Esophagus muscularis mucosa (tissue), 4 donors: ENCODE measurements around the gene NDUFS5.
"Not testable (repeated sequence)": the region's sequence is repeated elsewhere in the genome, so short reads cannot be mapped to it uniquely, and the experiment has no call there.

ENCODE experiments used
- CTCF ChIP-seq, 3 experiments: fragments of 200-600 bp in 2 of 3; fragments of 450-650 bp in 1 of 3; sonication (generic) in 2 of 3; IDR thresholded peaks; one replicate each; pipeline ENCODE4 v1.5.1; 2017 to 2019; ENCODE audit warnings: antibody characterized with exemption in 3 of 3, mild to moderate bottlenecking in 2 of 3, moderate library complexity in 1 of 3
- EP300 ChIP-seq: sonication (generic); formaldehyde crosslinking; IDR thresholded peaks from one replicate; pipeline ENCODE4 v1.6.1; 2017; ENCODE audit warnings: antibody characterized with exemption
- POLR2A ChIP-seq: fragments of 450-650 bp; IDR thresholded peaks from one replicate; pipeline ENCODE4 v1.6.1; 2017; ENCODE audit warnings: antibody characterized with exemption, moderate library complexity, mild to moderate bottlenecking, low read depth
- POLR2AphosphoS5 ChIP-seq, 2 donors: sonication (generic); formaldehyde crosslinking; IDR thresholded peaks; one replicate each; pipeline ENCODE4 v1.6.1; 2017; ENCODE audit warnings: antibody characterized with exemption in 2 of 2

DNA sequence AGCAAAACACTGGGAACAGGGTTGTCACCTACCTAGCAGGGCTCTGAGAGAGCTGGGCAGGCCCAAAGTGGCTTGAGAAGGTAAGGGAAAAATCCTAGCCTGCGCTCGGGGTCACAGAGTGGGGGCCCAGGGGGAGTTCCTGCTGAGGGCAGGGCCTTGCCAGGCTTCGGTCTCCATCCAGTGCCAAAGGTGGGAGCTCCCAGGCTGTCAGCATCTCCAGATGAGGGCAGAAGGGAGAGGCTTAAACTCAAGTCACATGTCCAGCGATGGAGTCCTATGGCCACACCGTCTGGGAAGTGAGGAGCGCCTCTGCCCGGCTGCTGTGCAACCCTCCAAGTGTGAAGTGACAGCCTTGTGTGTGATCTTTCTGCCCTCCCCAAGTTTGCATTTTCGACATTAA, 11.2 kb upstream of the NDUFS5 start:
- not testable (repeated sequence) for TF ChIP-seq CTCF (IDR thresholded peaks at IDR 0.05); POLR2A; EP300; POLR2AphosphoS5 (IDR thresholded peaks at IDR 0.05)
